NB4 (cell line): ENCODE results near the gene USP10.
A peak's percentile ranks its signal among the peaks of the same experiment; 100 is the strongest.
"Not testable (repeated sequence)": the region's sequence is repeated elsewhere in the genome, so short reads cannot be mapped to it uniquely, and the experiment has no call there.

Experiments
- DNase-seq: peaks from one replicate; pipeline ENCODE4 v3.0.0; 2010; ENCODE audit warnings: low read depth
- H3K4me3 ChIP-seq: one replicate; pipeline ENCODE4 v1.5.1; 2011; ENCODE audit warnings: mild to moderate bottlenecking, low read depth, low read length, moderate library complexity
- CTCF ChIP-seq: IDR thresholded peaks from one replicate; pipeline ENCODE4 v1.5.1; 2012; ENCODE audit warnings: low read depth, low read length
- MAX ChIP-seq: IDR thresholded peaks from 2 replicates; pipeline ENCODE4 v1.6.1; 2011; ENCODE audit warnings: low read depth, low read length
- MYC ChIP-seq: IDR thresholded peaks from 2 replicates; pipeline ENCODE4 v1.6.1; 2011; ENCODE audit warnings: low read depth, low read length
- POLR2A ChIP-seq: IDR thresholded peaks from 2 replicates; pipeline ENCODE4 v1.6.1; 2011; ENCODE audit warnings: mild to moderate bottlenecking; ENCODE audit not compliant: insufficient read length; ENCODE audit errors: extremely low read depth

USP10 gene

GRCh38 chr16:84742641-84743092, 42.9 kb downstream of the USP10 start:
- no peak overlapping the region for H3K4me3 ChIP-seq
- TF ChIP-seq MAX: peak; percentile 65
- no peak for TF ChIP-seq POLR2A
- 0 out of 2 replicates have a peak, but pooled peaks have one; percentile 51 for TF ChIP-seq MYC
- peak; percentile 30 for DNase-seq

- no peak for DNase-seq
- TF ChIP-seq MYC: no peak
- TF ChIP-seq MAX: no peak
- no peak for TF ChIP-seq CTCF
- TF ChIP-seq POLR2A: no peak
- no peak overlapping the region for H3K4me3 ChIP-seq
Measured at GRCh38 chr16:84746231-84746630, 46.4 kb downstream of the USP10 start.

DNA sequence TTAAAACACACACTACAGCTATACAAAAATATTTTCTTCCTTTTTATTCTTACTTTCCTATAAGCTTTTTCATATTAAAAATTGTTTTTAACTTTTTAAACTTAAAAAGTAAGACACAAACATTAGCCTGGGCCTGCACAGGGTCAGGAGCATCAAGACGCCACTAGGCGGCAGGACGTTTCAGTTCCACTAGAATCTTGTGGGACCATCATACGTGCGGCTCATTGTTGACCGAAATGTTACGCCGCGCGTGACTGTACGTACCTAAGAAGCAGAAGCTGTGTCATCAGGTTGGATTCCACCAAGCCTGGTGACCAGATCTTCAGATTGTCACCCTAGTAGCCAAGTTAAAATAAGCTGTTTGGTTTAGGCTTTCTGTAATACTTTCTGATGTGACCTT, 47.1 kb downstream of the USP10 start:
- TF ChIP-seq MAX: no peak
- TF ChIP-seq CTCF: peak; percentile 40
- DNase-seq: peak; percentile 47
- no peak overlapping the region for H3K4me3 ChIP-seq

DNA sequence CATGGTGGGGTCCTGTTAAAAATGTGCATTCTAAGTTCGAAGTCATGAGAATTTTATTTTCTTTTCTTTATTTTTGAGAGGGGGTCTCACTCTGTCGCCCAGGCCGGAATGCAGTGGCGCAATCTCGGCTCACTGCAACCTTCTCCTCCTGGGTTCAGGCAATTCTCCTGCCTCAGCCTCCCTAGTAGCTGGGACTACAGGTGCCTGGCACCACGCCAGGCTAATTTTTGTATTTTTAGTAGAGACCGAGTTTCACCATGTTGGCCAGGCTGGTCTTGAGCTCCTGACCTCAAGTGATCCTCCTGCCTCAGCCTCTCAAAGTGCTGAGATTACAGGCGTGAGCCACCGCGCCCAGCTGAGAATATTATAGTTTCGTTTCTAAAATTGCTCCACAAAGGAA, 48.4 kb downstream of the USP10 start:
- DNase-seq, H3K4me3 ChIP-seq: not testable (repeated sequence)

GRCh38 chr16:84749072-84749471, 49.3 kb downstream of the USP10 start:
- no peak for DNase-seq
- no peak for TF ChIP-seq MAX
- TF ChIP-seq POLR2A: no peak
- no peak for TF ChIP-seq CTCF
- no peak for TF ChIP-seq MYC
- no peak overlapping the region for H3K4me3 ChIP-seq

- no peak for DNase-seq
- H3K4me3 ChIP-seq: no peak overlapping the region
- TF ChIP-seq MAX: no peak
- no peak for TF ChIP-seq CTCF
- no peak for TF ChIP-seq POLR2A
- no peak for TF ChIP-seq MYC
Measured at GRCh38 chr16:84749815-84750214, 50.0 kb downstream of the USP10 start.

- DNase-seq: no peak
- TF ChIP-seq MYC (no peak), CTCF (no peak), POLR2A (no peak), MAX (no peak)
- no peak overlapping the region for H3K4me3 ChIP-seq
Measured at GRCh38 chr16:84750575-84750974, 50.8 kb downstream of the USP10 start.
